HG02610 (cell line): Measurements from ENCODE around the gene ADGRV1.

Source experiments
- ATAC-seq: cut with Tn5 transposase; IDR thresholded peaks from one replicate; pipeline ENCODE4 v1.9.1; 2021; ENCODE audit warnings: mild to moderate bottlenecking, moderate library complexity; ENCODE audit not compliant: unreplicated experiment

ADGRV1 gene

DNA sequence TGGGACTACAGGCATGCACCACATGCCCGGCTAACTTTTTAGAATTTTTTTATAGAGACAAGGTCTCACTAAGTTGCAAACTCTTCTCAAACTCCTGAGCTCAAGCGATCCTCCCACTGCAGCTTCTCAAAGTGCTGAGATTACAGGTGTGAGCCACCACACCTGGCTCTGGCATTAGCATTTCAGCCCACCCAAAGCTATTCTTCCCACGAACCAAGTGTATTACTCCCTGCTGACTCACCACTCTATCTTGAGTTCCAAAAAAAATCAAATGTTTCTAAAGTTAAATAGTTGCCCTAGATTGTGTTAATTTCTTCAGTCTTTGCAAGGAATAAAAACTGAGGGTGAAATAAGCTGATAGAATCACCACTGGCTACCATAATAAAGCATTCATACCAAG is 619.0 kb downstream of the ADGRV1 start:
- no peak for ATAC-seq

GRCh38 chr5:91178461-91178860 is 619.9 kb downstream of the ADGRV1 start:
- no peak for ATAC-seq

- no peak for ATAC-seq
Observed at GRCh38 chr5:91179018-91179417, 620.4 kb downstream of the ADGRV1 start.

DNA sequence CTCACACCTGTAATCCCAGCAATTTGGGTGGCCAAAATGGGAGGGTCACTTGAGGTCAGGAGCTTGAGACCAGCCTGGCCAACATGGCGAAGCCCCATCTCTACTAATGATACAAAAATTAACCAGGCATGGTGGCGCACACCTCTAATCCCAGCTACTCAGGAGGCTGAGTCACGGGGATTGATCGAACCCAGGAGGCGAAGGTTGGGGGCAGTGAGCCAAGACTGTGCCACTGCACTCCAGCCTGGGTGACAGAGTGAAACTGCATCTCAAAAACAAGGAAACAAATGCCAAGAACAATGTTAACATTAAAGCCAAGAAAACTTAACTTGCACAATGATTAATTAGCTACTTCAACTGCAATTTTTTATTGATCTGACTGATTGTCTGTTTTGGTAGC is 621.9 kb downstream of the ADGRV1 start:
- no peak for ATAC-seq

GRCh38 chr5:91182763-91183162 is 624.2 kb downstream of the ADGRV1 start:
- peak; percentile 60 for ATAC-seq

- no peak for ATAC-seq
Observed at GRCh38 chr5:91183743-91184142, 625.1 kb downstream of the ADGRV1 start.

DNA sequence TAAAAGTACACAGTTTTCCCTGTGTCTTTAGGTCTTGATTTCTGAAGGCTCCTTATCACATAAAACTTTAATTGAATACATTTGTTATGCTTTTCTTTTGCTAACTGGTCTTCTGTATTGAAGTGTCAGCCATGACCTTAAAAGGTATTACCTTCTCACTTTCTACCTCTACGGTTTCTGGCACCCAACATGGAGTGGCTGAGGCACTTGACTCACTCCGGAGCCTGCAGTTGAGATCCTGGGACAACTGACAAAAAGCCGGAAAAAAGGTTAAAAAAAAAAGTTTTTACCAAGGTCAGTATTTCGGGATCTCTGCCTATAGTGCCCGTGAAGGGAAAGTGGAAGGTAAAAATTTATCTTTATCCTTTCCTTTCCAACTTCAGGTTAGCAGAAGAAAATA is 627.5 kb downstream of the ADGRV1 start:
- ATAC-seq = no peak

DNA sequence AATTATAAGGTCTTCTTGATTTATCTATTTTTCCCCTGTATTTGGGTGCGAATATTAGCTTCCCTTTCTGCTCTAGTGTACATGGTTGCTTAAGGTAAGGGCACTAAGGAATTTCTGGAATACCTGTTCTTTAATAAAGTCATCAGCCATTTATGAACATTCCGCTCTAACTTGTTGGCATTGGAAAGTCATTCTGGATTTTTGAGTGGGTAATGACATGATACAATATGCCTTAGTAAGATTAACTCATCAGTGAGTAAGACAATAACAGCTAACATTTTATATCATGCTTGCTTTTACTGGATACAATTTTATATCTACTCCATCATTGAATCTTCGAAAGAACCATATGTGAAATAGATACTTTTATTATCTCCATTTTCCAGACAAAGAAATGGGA is 628.4 kb downstream of the ADGRV1 start:
- ATAC-seq = no peak

DNA sequence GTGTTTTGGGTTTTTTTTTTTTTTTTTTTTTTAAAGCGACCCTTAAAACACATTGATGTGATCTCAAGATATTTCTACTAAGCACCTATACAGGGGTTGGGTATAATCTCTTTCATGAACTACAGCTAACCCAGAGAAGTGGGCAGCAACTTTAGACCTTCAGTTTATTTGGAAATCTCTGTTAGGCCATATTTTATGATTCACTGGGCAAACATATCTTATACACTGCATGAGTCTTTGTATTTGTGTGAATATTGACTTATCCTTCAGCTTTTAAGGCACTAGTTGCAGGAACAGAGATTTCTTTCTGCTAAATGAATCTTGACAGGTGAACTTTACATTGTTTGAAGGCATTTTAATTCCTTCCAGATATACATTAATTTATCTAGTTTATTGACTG is 630.2 kb downstream of the ADGRV1 start:
- no peak for ATAC-seq

- no peak for ATAC-seq
Observed at GRCh38 chr5:91189480-91190313, 631.1 kb downstream of the ADGRV1 start.

GRCh38 chr5:91190314-91190690 is 631.7 kb downstream of the ADGRV1 start:
- no peak for ATAC-seq

DNA sequence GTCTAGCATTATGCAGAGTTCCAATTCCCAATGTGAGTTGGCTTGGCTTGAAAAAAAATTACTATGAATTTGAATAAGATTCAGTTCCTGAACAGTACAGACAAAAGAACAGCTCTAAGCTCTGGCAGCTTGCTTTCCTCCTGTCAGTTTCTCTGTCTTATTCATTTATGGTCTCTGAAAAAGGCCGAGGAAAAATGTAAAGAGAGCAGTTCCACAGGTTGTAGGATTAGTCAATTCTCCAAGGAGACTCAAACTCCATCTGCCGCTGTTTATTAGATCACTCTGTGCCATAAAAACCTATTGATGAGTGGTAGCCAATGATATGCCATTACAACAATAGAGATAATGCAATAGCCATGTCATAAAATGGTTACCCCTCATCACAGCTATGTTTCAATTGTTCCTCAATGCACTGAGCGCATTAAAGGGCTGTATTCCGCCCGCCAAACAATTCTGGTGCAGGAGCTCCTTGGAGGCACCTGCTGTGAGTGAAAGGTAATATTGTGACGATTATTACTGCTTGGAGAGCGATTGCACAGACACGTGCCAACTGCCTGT is 636.3 kb downstream of the ADGRV1 start:
- no peak for ATAC-seq

DNA sequence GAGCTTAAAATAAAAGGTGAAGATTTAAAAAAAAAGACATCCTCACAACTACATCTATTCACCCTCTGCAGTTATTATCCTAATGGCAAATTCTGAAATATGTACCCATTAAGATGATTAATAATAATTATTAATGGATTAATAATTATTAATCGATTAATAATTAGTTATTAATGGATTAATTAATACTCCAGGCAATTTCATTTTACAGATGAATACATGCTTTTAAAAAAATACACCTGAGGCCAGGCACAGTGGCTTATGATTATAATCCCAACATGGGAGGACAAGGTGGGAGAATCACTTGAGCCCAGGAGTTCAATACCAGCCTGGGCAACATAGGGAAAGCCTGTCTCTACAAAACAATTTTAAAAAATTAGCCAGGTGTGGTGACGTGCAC is 642.1 kb downstream of the ADGRV1 start:
- no peak for ATAC-seq

- no peak for ATAC-seq
Observed at GRCh38 chr5:91206103-91206502, 647.5 kb downstream of the ADGRV1 start.

DNA sequence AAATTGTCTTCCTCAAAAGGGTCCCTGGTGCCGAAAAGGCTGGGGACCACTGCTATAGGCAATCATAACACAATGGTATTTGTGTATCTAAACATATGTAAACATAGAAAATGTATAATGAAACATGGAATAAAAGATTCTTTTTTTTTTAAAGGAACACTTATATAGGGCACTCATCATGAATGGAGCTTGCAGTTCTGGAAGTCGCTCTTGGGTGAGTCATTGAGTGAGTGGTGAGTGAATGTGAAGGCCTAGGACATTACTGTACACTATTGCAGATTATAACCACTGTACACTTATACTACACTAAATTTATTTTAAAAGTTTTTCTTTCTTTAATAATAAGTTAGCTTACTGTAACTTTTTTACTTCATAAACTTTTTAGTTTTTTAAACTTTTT is 648.1 kb downstream of the ADGRV1 start:
- no peak for ATAC-seq

DNA sequence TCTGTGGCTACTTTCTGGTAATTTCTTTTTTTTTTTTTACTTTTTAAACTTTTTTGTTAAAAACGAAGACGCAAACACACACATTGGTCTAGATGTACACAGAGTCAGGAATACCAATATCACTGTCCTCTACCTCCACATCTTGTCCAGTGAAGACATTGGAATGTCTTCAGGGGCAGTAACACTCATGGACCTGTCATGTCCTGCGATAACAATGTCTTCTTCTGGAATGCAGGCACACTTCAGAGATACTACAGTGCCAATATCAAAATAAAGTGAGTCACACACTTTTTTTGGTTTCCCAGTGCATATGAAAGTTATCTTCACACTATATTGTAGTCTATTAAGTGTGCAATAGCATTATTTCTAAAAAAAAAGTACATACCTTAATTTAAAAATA is 648.7 kb downstream of the ADGRV1 start:
- ATAC-seq = no peak

GRCh38 chr5:91211997-91212713 is 653.6 kb downstream of the ADGRV1 start:
- ATAC-seq = no peak

DNA sequence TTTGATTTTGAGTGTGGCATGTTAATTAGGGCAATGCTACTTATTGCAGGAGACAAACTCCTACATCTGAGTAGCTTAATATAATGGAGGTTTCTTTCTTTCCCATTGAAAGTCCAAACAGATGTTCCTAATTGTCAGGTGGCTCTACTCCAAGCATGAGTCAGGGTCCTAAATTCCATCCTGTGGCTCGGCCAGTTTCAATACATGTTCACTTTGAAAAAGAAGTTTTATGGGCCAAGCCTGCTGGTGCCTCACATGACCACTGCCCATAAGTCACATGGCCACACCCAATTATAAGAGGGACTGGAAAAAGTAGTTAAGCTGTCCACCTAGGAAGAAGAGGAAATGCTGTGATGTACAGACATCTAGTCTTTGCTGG is 654.1 kb downstream of the ADGRV1 start:
- ATAC-seq = no peak
